NCI-H187 treated with DMSO at 0.1 percent for 48 hours (cell line): ENCODE data around the gene UBE2H.
A peak's percentile ranks its signal among the peaks of the same experiment; 100 is the strongest.
"Not testable (repeated sequence)": the region's sequence is repeated elsewhere in the genome, so short reads cannot be mapped to it uniquely, and the experiment has no call there.

Experiments
- DNase-seq: peaks from one replicate; lab custom pipeline; 2025; lab: John Stamatoyannopoulos, UW

Gene UBE2H

GRCh38 chr7:129843978-129844840, 108.6 kb downstream of the UBE2H start:
- no peak for DNase-seq

- DNase-seq, result peak; percentile 84
These were observed 109.3 kb downstream of the UBE2H start for GRCh38 chr7:129843365-129843898.

DNA sequence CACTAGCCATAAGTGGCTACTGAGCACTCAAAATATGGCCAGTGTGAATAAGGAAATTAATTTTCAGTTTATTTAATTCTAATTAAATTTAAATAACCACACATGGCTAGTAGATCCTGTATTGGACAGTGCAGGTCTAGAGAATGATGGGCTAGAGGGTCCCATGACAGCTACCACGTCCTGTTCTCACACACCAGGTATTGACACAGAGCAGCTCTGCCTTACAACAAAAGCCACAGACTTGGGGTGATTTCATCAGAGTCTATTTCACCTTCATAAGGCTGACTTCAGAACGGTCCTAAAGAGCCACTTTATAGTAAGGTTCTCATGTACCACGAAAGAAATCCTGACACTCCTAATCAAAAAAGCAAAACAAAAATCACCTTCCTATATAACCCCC, 111.3 kb downstream of the UBE2H start:
- DNase-seq, result no peak

DNA sequence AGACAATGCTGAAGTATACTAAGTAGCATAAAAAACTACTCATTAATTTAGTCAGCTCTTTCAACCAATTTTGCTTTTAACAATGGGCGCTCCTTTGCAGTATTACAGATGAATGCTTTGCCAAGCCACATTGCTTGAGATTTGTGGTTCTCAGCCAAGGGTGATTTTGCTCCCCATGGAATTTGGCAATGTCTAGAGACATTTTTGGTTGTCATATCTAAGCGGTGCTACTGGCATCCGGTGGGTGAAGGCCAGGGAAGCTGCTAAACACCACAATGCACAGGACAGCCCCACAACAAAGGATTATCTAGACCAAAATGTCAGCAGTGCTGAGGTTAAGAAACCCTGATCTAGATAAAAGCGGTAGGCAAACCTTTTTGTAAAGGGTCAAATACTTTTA, 112.0 kb downstream of the UBE2H start:
- DNase-seq, result no peak

DNA sequence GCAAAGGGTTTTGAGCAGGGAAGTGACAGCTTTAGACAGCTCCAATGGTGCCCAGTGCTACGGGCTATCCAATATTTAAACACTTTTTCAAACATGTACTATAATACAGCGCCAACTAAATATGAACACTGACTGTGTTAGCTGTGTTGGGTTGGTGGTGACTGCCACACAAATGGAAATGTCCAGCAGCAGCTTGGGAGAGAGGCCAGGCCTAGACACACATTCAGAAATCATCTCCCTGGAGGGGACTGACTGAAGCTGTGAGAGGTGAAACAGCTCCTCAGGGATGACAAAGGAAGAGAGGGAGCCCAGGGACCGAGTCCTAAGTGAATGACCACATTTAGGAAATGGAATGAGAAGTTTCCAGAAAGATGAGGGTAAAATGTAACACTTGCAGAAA, 115.8 kb downstream of the UBE2H start:
- DNase-seq, result no peak

DNA sequence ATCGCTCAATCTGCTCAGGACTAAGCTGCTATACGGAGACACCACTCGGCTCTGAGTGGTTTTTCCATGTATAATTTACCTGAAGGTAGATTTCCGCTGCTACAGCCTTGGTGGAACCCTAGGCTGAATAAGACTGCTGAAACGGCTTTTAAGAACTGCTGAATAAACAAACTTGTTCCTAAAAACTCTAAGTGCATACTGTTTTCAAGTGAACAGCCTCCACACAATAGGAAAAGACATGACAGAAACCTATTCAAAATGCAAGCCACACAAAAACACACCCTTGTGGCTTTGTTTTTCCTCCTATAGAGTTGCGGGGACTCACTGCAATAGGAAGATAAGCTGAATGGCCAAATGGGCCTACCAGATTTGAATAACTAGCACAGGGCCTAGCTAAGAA, 117.2 kb downstream of the UBE2H start:
- DNase-seq, result peak; percentile 54

DNA sequence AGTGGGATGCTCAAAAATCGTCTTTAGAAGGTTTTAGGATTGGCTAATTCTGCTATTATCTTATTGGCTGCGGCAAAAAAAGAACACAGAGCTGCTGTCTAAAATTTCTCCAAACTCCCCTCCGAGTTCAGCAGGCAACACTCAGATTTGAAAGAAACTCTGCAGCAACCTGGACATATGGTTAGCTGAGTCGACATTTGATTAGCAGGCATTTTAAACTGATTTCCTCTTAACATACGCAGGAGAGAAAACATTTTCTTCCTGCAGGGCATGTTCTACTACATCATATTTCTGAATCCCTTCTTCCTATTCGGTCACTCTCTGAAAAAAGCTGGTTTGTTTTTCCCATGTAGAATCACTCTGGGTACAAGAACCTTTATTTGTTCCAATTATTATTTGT, 119.4 kb downstream of the UBE2H start:
- DNase-seq, result not testable (repeated sequence)

GRCh38 chr7:129832701-129833227, 120.0 kb downstream of the UBE2H start:
- no peak for DNase-seq

GRCh38 chr7:129832282-129832681, 120.5 kb downstream of the UBE2H start:
- DNase-seq, result no peak

DNA sequence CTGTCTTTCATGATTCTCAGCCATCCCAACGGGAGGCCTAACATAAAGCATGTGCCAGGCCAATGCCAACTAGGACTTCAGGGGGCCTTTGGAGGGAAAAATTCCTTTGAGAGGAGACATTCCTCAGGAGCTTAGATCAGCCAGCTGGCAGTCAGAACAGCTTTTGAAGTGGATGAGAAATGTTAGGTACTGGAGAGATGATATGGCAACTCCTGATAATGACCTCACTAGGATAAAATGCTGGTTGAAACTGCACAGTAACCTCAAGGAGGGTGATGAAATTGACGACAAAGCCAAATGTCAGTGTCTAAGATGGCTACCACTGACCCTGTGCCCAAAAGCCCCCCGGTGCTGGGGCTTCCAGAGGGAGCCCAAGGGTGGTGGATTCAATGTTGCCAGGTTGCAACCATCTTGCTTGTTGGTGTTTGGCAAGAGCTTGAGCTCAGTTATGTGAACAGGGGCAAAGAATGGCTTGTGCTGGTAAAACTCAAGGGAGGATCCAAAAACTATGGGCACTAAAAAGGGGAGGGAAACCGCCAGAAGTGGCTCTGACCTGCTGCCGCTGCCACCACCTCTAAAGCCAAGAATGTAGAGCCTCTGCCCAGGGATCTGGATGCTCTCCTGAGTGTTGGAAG, 121.2 kb downstream of the UBE2H start:
- DNase-seq, result no peak

DNA sequence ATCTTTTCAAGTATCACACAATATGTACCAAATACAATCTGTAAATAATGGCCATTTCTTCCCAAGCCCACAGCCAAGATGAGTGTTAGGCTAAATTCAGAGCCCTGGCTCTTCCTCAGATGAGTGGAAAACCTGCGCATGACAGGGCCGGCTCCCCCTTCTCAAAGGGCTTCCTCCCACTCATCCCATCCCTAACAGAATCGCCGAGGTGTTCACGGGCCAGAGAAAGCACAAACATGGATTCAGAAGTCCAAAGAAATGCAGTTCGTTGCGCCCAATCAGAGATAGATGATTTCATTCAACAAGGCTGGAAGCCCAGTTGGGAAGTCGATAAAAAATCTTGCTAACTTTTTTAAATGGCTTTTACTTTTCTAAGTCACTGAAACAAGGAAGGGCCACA, 121.8 kb downstream of the UBE2H start:
- DNase-seq, result no peak

- peak; percentile 84 for DNase-seq
These were observed 122.8 kb downstream of the UBE2H start for GRCh38 chr7:129829737-129830631.

- DNase-seq, result peak; percentile 86
These were observed 123.6 kb downstream of the UBE2H start for GRCh38 chr7:129828989-129829736.

DNA sequence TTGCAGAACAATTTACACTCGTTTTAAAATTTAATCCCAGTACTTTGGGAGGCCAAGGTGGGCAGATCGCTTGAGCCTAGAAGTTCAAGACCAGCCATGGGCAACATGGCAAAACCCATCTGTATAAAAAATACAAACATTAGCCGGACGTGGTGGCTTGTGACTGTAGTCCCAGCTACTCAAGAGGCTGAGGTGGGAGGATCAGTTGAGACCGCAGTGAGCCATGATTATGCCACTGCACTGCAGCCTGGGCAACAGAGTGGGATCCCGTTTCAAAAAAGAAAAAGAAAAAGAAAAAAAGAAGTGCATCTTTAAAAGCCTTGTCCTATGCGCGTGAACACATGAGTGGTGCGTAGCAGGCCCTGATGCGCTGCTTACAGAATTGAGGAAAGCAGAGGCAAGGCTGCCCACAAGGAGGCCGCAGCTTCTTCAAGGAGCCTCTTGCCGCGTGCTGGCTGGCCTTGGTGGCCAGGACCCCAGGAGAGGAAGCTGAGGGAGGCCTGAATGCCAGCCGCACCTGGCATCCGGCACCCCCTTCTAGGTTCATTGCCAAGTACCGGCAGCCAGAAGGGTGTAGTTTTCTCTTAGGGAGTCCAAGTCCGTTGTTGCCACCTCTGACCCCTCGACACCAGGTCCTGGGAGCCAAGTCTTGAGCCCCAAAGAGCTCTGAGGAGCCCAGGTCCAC, 124.5 kb downstream of the UBE2H start:
- no peak for DNase-seq

DNA sequence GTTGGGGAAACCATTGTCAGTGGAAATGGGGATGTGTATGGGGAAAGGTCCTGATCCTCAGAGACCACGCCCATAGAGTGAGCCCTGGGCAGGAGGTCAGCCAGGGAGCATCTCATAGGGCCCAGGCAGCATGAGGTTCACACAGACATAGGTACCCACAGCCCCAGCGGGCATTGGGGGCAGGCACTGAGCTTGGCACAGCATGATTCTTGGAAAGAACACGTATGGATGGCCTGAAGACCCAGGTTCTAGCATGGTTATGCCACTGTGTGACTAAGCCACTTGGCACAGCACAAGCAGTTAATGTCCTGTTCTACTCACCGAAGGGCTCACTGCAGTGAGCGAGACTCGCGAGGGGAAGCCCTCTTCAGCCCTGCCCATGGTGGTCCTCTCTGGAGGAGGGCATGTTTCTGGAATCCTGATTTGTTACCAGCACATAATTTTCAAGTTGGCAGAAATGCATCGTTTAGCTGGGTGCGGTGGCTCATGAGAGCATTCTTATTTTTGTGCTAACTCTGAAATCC, 125.2 kb downstream of the UBE2H start:
- no peak for DNase-seq

DNA sequence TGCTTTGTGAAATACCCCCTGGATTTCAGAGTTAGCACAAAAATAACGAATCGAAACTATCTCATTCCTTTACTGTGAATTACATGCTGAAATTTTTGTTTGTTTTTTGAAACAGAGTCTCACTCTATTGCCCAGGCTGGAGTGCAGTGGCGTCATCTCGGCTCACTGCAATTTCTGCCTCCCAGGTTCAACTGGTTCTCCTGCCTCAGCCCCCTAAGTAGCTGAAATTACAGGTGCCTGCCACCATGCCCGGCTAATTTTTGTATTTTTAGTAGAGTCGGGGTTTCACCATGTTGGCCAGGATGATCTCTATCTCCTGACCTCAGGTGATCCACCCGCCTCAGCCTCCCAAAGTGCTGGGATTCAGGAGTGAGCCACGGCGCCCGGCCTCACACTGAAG, 125.9 kb downstream of the UBE2H start:
- not testable (repeated sequence) for DNase-seq

GRCh38 chr7:129825209-129825970, 127.4 kb downstream of the UBE2H start:
- no peak for DNase-seq

- DNase-seq, result peak; percentile 95
These were observed 128.2 kb downstream of the UBE2H start for GRCh38 chr7:129824291-129825208.
